Measurements from ENCODE around the gene ACLY.
"Not testable (repeated sequence)": the region's sequence is repeated elsewhere in the genome, so short reads cannot be mapped to it uniquely, and the experiment has no call there.

ACLY gene

DNA sequence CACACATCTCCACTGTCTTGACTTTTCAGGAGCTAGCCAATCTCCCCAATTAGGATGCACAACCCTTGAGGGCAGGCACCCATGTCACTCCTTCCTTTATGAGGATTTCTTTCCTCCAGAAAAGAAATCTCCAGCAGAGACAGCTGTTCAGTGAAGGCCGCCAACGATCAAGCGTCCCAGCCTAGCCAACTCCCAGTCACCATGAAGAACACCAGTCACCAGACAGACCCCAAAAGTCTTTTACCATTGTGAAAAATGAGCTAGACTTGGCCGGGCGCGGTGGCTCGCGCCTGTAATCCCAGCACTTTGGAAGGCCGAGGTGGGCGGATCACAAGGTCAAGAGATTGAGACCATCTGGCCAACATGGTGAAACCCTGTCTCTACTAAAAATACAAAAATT, 88.8 kb downstream of the ACLY start:
- DNase-seq (ENCODE audit: low spot score) = not testable (repeated sequence)

DNA sequence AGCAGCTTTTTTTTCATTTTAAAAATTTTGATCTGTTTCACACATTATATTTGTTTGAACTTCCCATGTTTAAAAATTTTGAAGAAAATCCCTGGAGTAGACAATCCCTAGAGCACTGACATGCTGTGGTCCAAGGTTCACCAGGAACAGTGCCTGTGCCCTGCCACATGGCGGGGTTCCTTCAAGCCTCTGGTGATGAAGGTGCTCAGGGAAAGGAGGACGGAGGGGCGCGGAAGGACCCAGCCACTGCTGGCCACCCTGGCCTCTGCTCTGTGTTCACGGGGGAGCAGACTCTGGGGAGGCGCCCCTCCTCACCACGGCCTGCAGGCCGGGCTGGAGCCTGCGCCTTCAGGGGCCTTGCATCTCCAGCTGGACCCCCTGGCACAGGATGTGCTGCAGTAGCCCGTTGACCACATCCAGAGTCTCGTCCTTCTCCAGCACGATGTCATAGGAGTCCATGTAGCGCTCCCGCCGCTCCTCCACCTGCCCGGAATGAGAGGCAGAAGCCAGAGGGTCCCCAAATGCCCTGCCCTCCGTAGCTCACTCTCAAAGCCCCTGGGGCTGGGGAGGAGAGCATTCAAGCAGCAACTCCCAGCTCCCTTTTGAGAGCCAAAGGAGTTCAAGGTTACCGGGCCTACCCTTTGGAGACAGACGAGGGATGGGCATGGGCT, 93.4 kb downstream of the ACLY start:
- no peak for DNase-seq (ENCODE audit: low spot score)

DNA sequence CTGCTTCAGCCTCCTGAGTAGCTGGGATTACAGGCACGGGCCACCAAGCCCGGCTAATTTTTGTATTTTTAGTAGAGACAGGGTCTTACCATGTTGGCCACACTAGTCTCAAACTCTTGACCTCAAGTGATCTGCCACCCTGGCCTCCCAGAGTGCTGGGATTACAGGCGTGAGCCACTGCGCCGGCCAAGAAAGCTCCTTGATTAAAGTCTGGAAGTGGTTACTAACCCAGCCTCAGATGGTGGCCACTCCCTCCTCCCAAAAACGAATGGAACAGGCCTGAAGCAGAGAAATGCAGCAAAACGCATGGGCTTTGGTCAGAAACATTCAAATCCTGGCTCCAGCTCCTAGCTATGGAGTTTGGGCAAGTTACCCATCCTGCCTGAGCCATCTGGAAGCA, 94.7 kb downstream of the ACLY start:
- no peak for DNase-seq (ENCODE audit: low spot score)

DNA sequence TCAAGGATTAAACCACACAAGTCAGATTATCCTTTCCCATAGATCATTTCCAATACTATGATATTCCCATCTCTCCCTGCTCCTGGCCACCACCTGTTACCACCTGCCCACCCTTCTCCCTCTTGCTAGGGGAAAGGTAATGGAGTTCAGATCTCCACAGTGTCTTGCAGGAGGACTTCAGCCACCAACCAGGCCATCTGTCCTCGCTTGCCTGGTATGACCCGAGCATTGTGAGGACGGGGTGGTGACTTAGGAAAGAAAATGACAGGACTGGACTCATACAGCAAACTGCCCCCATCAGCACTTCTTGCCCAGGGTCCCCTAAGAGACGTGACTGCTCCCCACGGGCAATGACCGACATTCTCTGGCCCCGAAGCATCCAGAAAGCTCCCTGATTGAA, 95.2 kb downstream of the ACLY start:
- no peak for DNase-seq (ENCODE audit: low spot score)

DNA sequence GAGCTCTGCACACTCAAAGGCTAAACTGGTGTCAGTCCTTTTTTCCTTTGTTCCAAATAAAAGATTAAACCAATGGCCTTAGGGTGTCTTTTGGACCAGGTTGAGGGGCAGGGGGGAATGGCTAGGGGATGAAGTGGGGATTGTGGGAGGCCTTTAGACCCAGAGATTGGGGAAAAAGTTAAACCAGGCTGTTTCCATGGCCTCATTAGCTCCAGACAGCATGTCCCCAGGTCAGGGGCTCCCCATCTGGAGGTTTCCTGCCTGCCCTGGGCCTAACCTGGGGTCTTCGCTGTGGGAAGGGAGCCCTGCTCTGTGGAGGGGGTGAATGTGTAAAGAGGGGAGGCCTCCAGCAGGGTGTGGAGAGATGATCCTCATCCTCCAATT, 95.6 kb downstream of the ACLY start:
- no peak for DNase-seq (ENCODE audit: low spot score)

DNA sequence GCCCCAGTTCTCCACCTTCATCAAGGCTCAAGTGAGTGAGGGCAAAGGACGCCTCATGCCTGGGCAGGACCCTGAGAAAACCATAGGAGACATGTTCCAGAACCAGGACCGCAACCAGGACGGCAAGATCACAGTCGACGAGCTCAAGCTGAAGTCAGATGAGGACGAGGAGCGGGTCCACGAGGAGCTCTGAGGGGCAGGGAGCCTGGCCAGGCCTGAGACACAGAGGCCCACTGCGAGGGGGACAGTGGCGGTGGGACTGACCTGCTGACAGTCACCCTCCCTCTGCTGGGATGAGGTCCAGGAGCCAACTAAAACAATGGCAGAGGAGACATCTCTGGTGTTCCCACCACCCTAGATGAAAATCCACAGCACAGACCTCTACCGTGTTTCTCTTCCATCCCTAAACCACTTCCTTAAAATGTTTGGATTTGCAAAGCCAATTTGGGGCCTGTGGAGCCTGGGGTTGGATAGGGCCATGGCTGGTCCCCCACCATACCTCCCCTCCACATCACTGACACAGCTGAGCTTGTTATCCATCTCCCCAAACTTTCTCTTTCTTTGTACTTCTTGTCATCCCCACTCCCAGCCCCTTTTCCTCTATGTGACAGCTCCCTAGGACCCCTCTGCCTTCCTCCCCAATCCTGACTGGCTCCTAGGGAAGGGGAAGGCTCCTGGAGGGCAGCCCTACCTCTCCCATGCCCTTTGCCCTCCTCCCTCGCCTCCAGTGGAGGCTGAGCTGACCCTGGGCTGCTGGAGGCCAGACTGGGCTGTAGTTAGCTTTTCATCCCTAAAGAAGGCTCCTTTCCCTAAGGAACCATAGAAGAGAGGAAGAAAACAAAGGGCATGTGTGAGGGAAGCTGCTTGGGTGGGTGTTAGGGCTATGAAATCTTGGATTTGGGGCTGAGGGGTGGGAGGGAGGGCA, 96.3 kb downstream of the ACLY start:
- DNase-seq (ENCODE audit: low spot score) = no peak

DNA sequence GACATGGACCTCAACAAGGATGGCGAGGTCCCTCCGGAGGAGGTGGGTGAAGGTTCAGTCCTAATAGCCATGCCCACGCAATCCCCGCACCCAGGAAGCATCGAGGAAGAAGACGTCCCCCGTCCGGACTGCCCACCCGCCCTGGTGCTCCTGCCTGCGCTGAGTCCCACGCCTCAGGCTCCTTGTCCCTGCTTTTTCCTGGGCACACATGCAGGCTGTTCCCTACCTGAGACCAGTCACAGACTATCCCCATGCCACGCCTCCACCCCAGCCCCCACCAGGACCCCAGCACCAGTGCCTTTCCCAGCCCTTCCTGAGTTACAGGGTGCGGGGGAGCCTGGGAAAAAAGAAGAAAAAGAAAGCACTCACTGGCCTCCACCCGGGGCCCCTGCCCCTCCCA, 97.0 kb downstream of the ACLY start:
- no peak for DNase-seq (ENCODE audit: low spot score)

DNA sequence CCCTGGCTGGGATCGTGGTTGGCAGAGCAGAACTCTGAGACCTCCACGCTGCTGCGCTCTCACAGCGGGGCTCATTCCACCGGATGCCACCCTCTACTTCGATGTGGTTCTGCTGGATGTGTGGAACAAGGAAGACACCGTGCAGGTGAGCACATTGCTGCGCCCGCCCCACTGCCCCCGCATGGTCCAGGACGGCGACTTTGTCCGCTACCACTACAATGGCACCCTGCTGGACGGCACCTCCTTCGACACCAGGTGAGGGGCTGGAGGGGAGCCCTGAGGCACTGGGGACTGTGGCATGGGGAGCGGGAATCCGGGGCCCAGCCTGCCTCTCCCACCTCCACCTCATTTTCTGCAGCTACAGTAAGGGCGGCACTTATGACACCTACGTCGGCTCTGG, 100.7 kb downstream of the ACLY start:
- DNase-seq (ENCODE audit: low spot score) = no peak

Measured in iPS-NIHi11 (cell line).